GM12864 (cell line): Measurements from ENCODE around the gene SRCIN1.

Experiments used
- DNase-seq: peaks from one replicate; pipeline ENCODE4 v3.0.0-alpha.2; 2011; ENCODE audit warnings: low read depth
- H3K4me3 ChIP-seq: 2 replicates; pipeline ENCODE4 v1.5.1; 2011; ENCODE audit warnings: mild to moderate bottlenecking, low read depth, low read length, control low read depth
- CTCF ChIP-seq: IDR thresholded peaks from 2 replicates; pipeline ENCODE4 v1.5.1; 2011; ENCODE audit warnings: low read depth, mild to moderate bottlenecking, moderate library complexity, low read length, control low read depth, inconsistent platforms; ENCODE audit errors: missing control alignments

The SRCIN1 gene

GRCh38 chr17:38613981-38614779 is 8.4 kb upstream of the SRCIN1 start:
- no peak for TF ChIP-seq CTCF
- no peak for DNase-seq

GRCh38 chr17:38613525-38613980 is 7.8 kb upstream of the SRCIN1 start:
- DNase-seq: no peak
- H3K4me3 ChIP-seq: no peak overlapping the region
- TF ChIP-seq CTCF: no peak

More at GRCh38 chr17:38613981-38614779, 8.4 kb upstream of the SRCIN1 start:
- H3K4me3 ChIP-seq: no peak overlapping the region

GRCh38 chr17:38611872-38612376 is 6.2 kb upstream of the SRCIN1 start:
- no peak for DNase-seq
- TF ChIP-seq CTCF: no peak
- H3K4me3 ChIP-seq: no peak overlapping the region

GRCh38 chr17:38611070-38611786 is 5.5 kb upstream of the SRCIN1 start:
- no peak for TF ChIP-seq CTCF
- no peak for DNase-seq
- H3K4me3 ChIP-seq: no peak overlapping the region

GRCh38 chr17:38609280-38610031 is 3.7 kb upstream of the SRCIN1 start:
- TF ChIP-seq CTCF: no peak
- no peak for DNase-seq

GRCh38 chr17:38608648-38609047 is 2.9 kb upstream of the SRCIN1 start:
- DNase-seq: no peak
- no peak for TF ChIP-seq CTCF
- no peak overlapping the region for H3K4me3 ChIP-seq

More at GRCh38 chr17:38609280-38610031, 3.7 kb upstream of the SRCIN1 start:
- H3K4me3 ChIP-seq: no peak overlapping the region
